WI38 (cell line): ENCODE data around the gene UBQLN4.

Source experiments
- H3K4me3 ChIP-seq: 2 replicates; pipeline ENCODE4 v1.5.1; 2011; ENCODE audit warnings: low read depth, mild to moderate bottlenecking, control low read depth, low read length
- CTCF ChIP-seq: IDR thresholded peaks from 2 replicates; pipeline ENCODE4 v1.5.1; 2012; ENCODE audit warnings: low read depth, mild to moderate bottlenecking, control low read depth, low read length

UBQLN4 gene

DNA sequence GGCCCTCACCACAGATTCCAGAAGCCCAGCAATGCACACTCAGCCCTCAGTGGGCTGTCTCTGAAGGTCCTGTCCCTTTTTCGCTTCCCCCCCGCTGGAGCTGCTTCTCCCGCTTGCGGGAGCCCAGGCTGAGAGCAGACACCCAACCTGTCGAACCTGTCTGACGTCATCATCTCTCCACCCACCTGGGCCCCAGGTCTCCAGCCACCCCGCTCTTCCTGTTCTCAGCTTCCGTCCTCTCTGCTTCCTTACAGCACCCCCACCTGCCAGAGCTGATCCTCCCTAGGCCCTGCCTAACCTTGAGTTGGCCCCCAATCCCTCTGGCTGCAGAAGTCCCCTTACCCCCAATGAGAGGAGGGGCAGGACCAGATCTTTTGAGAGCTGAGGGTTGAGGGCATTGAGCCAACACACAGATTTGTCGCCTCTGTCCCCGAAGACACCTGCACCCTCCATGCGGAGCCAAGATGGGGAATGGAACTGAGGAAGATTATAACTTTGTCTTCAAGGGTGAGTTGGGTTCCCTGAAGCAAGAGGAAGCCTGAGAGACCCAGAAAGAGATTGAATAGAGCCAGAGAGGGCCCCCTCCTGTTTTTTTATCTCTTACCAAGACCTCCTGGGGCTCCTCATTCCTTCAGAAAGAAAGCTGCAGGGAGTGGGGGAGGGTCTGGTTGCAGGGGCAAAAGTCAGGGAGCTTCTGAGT lies 7.5 kb upstream of the UBQLN4 start, which contains the start of gene RAB25:
RAB25 (plus strand) TSS at position 224 of the 700 bp plus-strand sequence; CDS start at position 465, 241 bp downstream.
- no peak for TF ChIP-seq CTCF
- no peak within 1 kb of the TSS for H3K4me3 ChIP-seq

GRCh38 chr1:156056326-156056849 lies 2.8 kb upstream of the UBQLN4 start:
- H3K4me3 ChIP-seq = no peak overlapping the region
- TF ChIP-seq CTCF = no peak

DNA sequence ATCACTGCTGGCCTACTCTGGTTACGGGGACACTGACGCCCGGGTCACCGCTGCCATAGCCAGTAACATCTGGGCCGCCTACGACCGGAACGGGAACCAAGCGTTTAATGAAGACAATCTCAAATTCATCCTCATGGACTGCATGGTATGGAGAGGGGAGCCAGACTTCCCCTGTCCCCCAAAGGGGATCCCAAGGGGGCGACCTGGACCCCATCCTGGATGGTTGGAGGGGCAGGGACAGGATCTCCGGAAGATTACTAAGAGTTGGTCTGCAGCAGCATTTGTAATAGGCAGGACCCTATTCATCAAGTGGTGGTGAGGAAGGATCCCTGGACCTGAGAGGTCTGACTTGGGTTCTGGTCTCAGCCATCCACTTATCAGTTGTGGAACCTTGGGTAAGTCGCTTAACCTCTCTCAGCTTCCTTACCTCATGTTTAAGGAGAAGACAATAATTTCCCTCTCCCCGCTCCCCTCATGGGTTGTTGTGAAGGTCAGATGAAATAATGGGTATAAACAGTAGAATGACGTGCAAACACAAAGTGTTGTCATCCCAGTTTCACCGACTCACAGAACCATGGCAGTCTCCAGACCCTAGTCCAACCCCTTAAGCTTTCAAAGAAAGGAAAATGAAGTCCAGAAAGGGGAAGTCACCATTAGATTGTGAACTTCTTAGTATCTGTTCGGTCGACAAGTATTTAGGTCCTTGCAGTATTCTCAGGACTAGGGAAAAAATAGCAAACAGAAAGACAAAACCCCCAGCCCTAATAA lies 1.9 kb upstream of the UBQLN4 start:
- H3K4me3 ChIP-seq = peak overlapping the region; percentile 79
- no peak for TF ChIP-seq CTCF

DNA sequence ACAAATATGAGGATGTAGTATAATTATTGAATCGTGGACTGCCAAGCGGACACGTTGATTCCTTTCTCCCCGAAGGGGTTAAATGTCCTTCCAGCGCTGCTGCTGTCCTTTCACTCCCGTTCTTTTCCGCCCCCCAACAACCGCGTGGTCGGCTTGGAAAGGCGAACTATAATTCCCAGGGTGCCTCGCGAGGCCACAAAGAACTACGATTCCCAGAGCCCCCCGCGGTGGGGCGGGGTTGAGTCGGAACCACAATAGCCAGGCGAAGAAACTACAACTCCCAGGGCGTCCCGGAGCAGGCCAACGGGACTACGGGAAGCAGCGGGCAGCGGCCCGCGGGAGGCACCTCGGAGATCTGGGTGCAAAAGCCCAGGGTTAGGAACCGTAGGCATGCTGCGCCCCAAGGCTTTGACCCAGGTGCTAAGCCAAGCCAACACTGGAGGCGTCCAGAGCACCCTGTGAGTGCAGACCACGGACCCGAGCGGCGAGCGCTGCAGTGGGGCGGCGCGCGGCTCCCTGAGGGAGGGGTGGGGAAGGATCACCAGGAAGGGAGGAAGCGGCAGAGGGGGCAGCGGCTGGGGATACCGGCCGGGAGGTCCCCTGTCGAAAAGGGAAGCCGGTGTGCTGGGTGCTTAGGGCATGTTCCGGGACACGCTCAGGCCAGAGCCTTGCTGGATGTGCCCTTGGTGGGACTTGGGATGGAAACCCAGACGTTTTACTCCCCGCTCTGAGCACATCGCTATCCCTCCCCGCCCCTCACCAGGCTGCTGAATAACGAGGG lies 1.1 kb upstream of the UBQLN4 start, which contains the start of gene LAMTOR2:
LAMTOR2 (plus strand) TSS at position 283 of the 781 bp plus-strand sequence; CDS start at position 391, 108 bp downstream.
- peak within 1 kb of the TSS; percentile 79 for H3K4me3 ChIP-seq
- no peak for TF ChIP-seq CTCF

- TF ChIP-seq CTCF = peak; percentile 19; the same call in 1 of the 2 replicates
Measured at GRCh38 chr1:156052862-156053767, 483 bp downstream of the UBQLN4 start.

DNA sequence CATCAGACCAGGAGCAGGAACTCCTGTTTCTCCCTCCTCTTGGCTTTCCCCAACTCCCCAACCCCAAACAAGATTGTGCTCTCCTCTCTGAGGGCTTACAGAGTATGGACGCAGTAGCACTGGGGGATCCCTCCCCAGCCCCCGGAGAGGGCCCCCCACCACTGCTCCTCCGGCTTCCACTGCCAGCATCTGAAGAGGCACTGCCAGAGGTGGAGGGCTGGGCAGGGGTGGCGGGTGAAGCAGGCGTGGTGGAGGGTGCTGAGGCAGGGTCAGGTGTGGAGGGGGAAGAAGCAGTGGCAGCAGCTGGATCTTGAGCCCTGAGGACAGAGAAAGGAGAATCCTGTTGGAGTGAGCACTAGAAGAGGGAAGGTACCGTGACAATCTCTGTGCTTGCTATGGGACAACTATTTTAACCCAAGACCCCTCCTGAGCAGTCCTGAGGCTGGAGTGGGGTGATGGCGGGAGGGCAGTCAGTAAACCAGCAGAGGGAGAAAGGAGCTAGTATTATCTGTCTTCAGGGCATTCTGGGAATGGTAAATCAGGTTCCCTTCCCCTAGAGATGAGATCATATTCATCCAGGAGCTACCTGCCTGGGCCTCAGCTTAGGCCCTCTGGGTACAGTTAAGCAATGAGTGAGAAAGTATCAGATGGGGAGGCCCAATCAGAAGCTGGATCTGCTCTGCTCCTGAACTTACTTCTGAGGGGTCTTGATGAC lies 2.4 kb downstream of the UBQLN4 start:
- TF ChIP-seq CTCF = no peak
- no peak overlapping the region for H3K4me3 ChIP-seq

More at GRCh38 chr1:156052862-156053767, 483 bp downstream of the UBQLN4 start:
- H3K4me3 ChIP-seq = peak overlapping the region; percentile 82
